NCI-H526 (cell line): ENCODE data around the gene RETREG2.
A peak's percentile ranks its signal among the peaks of the same experiment; 100 is the strongest.

Experiments used
- DNase-seq, 2 experiments: peaks; one replicate each; lab custom pipeline; 2025; lab: John Stamatoyannopoulos, UW

The RETREG2 gene

DNA sequence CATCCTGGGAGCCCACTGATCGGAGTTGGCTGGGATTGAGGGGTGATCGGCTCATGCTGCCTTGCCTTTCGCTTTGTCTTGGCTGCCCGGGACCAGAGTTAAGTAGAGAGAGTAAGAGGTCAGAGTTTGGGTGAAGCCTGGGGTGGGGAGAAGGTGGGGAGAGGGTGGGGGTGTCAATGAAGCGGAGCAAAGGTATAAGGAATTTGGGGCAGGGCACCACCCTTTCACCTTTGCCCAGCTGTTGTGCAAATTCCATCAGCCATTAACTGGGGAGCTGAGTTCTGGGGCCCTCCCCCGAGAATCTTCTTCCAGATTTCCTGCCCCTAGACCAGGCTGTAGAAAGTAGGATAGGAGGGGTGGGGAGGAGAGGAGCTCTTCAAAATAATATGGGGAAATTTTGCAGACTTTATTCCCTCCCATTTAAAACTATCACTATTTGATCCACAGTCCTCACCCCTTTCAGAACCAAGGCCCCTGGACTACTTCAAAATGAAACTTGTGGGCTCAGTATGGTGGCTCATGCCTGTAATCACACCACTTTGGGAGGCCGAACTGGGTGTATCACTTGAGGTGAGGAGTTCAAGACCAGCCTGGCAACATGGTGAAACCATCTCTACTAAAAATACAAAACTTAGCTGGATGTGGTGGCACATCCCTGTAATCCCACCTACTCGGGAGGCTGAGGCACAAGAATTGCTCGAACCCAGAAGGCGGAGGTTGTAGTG is 8.0 kb upstream of the RETREG2 start, which contains the start of gene SLC23A3:
Gene SLC23A3, minus strand, starts transcription at position 100 of the 725 bp plus-strand sequence. Its CDS starts 45 bp downstream, at position 55.
- DNase-seq, result no peak

DNA sequence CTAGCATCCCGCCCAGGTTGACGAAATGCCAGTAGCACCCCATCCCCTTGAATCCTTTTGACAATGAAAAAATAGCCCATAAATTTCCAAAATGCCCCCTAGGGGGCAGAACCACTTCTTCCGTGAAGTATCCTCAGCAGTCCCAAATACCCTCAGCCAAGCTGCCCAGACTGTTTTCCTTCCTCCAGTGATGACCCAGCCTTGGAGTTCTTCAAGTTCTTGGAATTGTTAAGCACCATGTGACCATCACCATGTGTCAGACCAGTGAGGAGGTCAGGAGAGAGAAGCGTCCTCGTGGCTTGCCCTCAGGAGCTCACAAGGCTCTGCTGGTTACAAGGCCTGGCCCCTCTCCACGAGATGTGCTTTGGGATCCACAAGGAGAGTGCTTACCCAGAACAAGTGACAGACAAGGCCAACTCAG is 6.8 kb upstream of the RETREG2 start:
- DNase-seq, result peak; percentile 23 to 57

DNA sequence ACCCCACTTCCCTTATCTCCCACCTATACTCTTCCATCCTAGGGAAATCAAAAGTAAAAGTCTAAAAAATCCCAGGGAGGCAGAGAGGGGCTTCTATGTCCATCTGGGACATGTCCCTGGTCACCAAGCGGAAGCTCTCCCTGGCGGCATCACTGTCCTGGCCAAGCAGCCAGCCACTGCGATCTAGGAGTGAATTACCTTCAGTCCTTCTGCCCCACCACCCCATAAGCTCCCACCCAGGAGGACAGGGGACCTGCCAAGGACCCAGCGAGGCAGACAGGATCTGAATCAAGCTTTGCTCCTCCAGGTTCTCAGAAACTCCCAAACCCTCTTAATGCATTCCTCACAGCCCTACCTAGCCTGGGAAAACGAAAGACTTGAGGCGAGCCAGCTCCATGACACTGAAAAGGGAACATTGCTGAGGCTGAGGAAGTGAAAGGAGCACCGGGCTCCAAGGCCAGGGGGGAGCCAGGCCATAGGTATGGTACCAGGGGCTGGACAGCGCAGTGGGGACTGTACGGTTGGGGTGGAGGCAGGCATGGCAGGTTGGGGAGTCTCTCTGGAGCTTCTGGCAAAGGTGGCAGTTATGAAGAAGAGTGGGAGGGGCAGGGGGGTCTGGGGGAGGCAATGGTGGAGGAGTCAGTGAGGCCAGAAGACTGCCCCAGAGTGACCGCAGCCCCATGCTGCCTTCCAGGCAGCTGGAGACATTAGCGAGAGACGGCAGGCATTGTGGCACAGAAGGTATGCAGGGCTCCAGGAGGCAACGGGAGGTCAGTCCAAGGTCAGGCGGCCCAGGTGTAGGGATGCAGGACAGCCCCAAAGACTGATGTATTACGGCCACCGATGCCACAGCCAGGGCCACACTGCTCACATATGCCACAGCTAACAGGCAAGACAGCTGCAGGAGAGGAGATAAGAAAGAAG is 5.6 kb upstream of the RETREG2 start:
- no peak for DNase-seq

DNA sequence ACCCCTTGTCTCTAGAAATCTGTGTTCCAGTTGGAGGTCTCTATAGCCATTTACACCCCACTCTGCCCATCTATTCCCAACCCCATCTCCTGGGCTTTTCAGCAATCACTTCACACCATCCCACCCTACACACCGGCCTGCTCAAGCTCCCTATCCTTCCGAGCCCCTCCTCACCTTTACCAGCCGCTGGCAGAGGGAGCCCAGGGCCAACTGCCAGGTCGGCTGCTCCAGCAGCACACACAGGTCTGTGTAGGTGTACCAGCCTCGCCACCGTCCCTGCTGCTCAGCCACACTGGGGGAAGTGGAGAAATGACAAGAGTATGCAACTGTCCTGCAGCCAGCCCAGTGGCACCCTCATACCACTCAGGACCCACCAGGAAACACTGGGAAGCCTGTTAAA is 4.9 kb upstream of the RETREG2 start:
- DNase-seq, result no peak

DNA sequence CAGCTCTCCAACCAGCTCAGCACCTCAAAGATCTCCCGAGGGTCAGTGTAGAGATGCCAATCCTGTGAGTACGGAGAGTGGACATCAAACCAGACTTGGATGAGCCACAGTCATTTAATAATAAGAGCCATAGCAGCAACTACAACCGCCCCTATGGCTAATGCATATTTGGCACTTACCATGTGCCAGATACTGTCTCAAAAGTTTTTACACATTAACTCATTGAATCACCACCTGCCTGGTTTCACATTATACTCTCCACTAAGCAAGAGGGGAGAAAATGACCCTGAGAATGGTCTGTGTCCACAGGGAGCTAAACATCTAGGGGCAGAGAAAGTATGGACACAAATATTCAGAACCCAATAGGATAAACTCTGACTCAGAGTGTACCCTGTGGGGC is 3.9 kb upstream of the RETREG2 start:
- no peak for DNase-seq

DNA sequence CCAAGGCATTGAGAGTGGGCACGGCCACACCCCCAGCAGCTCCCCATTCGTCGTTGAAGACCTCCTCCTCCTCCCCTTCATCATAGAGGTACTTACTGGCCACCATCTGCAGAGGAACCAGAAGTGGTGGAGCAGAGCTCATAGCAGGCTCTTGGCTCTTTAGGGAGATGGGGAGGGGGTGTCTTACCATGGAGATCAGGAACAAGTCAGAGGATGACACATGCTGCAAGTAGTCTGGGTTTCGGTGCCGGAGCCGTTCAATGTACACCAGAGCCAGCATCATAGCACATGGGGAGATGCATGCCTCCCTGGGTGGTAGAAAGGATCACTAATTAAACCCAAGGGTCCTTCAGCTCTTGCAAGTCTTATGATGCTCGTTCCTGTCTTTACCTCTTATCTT is 3.3 kb upstream of the RETREG2 start:
- DNase-seq, result no peak

DNA sequence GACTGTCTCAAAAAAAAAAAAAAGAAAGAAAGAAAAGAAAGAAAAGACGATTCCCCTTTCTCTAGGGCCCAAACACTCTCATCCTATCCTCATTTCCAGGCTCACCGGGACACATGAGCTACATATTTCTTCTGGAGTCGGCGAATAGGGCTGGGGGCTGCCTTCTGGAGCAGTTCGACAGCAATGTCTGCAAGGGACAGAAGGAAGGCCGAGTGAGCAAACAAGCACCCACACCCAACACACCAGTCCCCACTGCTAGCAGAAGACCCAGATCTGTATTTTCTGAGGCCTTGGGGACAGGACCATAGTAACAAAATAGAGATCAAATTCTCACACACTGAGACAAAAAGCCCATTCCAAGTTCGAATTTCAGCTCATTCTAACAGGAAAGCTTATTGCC is 2.6 kb upstream of the RETREG2 start:
- DNase-seq, result no peak

DNA sequence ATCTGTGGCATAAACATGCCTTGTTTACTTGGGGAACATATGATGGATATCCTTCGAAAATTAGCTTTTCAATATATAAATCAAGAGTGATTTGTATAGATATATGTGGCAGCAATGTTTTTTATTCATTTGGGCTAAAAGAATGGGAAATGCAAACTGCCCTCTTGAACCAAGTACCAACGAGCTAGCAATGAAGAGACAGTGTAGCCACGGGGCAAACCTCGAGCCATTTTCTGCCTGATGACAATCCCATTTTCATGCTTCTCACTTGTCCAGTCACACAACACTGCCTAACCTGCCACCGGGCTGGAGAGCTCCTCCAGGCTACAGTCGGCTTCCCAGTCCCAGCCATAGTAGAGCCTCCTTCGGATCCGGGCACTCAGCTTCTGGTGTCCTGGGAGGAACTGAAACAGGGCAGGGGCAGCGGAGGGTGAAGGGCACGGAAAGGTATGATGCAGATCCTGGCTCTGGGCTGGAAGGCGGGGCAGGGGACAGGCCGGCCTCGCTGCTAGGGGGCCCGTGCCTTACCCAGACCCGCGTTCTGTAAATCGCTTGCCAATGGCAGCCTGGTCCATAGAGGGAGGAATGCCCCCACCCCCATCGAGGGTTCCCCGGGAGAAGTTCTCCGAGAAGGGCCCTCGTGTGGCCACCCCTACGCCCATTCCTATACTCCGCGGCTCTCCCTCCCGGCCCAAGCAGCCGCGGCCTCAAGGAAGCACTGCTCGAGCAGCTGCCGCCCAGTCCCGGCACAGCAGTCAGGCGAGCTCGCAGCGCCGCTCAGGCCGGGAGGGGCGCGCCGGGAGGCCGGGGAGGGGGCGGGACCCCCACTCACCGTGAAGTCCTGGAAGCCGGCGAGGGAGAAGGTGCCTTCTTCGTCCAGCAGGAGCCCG is 1.9 kb upstream of the RETREG2 start:
- DNase-seq, result peak; percentile 46 to 84

DNA sequence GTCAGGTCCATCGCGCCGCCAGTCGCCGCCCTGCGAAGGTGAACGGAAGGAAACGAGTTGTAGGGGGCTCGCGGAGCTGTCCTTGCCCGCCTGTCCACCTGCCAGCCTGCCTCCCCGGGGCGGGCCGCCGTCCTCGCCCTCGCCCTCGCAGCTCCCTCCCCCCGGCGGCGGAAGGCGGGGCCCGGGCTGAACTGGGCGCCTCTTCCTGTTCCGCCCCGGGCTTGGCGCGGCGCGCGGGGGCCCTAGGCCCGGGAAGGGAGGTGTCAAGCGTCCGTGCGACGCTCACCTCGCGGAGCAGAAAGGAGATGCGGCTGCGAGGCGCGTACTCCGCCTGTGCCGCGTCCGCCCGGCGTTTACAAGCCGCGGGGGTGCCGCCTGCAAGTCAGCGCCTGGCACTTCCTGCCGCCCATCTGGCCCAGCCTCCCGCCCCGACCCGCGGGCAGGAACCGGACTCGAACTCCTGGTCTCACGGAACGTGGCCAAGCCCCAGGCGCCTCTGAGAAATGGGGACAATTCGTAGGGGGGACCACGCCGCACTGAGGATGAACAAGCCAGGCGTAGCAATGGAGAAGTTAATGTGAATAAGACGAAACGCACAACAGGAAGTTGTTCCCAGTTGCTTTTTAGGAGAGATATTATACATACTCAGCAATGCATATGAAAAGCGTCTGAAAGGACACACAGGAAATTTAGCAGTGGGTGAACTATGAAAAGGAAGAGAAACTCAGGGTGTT is 1.1 kb upstream of the RETREG2 start, which contains the start of gene CNPPD1:
Gene CNPPD1, minus strand, starts transcription at position 108 of the 734 bp plus-strand sequence. Its CDS starts 97 bp downstream, at position 11.
- DNase-seq, result peak; percentile 48 to 91

DNA sequence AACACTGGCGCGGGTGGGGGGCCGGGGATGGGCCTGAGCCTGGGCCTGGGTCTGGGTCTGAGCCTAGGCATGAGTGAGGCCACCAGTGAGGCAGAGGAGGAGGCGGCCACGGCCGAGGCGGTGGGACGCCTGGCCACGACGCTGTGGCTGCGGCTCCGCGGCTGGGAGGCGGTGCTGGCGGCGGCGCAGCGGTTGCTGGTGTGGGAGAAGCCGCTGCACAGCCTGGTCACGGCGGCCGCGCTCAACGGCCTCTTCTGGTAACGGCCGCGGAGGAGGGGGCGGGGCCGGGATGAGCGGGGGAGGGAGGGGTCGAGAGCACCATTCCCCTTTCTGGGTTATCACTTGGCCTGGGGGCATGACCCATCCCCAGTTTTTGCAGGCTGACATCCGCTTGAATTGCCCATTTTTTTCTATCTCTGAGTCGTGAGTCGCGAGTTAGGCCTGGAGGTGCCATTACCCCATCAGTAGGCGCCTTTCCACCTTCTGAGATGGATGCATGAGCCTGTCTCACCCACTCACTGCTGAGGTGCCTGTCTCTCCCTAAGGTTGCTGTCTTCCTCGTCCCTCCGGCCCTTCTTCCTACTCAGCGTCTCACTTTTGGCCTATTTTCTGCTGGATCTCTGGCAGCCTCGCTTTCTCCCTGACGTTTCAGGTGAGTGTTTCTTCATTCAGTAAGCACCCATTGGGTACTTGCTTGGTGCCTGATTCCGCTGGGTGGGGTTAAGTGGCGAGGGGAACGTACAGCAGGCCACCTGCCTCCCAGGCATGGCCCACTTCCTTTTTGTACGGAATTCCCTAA is 501 bp downstream of the RETREG2 start:
- peak in 1 of 2 experiments; percentile 75 for DNase-seq

DNA sequence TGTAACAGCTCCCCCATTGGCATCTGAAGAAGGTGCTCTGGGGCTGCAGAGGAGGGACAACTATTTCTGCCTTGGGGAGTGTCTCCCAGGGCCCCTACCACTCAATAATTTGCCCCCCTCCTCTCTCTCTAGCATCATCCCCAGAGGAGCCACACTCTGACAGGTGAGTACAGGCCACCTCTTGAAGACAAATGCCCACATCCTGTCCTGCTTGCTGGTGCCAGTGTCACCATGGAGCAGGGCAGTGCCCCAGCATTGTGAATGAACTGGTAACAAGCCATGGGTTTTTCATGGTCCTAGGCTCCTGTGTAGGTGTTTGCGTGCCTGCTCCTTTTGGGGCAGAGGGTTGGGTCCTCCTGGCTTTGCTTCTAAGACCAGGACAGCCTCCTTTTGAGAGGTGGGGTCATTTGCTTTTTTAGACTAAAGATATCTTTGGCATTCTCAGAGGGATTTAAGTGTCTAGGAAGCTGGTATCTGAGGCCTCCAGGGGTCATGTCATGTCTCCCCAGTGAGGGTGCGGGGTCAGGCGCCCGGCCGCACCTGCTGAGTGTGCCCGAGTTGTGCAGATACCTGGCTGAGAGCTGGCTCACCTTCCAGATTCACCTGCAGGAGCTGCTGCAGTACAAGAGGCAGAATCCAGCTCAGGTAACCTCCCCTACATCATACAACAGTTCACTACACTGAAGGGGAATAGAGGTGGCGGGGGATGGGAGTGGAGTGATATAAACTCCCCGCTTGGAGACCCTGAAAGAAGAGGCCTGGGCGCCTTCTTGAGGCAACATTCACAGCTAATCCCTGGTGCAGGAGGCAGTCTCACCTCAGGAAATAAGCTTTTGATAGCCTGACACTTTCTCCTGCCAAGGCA is 1.8 kb downstream of the RETREG2 start:
- no peak for DNase-seq

DNA sequence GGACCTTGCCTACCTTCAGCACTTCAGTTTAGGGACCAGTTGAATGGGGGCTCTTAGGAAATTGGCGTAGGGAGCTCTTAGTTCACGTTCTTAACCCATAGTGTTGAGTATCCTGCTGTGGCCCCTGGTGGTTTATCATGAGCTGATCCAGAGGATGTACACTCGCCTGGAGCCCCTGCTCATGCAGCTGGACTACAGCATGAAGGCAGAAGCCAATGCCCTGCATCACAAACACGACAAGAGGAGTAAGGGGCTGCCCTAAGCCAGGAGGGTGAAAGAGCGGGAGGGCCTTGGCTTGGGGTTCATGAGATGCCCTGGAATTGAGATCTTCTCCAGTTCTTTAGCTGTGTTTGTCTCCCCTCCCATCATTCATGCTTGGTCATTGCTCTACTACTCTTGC is 2.9 kb downstream of the RETREG2 start:
- DNase-seq, result no peak

DNA sequence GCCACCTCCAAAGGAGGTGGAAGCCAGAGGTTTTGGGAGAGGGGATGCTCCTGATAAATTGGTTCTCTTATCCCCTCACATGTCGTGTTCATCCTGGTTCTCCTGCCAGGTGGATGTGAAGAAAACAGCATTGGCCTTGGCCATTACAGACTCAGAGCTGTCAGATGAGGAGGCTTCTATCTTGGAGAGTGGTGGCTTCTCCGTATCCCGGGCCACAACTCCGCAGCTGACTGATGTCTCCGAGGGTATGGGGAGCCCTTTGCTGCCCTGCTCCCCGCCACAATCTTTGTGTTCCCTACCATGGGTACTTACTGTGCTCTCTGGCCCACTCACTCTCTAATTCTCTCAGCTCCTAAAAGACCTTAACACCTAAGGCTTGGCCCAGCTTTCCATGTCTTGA is 3.5 kb downstream of the RETREG2 start:
- no peak for DNase-seq

DNA sequence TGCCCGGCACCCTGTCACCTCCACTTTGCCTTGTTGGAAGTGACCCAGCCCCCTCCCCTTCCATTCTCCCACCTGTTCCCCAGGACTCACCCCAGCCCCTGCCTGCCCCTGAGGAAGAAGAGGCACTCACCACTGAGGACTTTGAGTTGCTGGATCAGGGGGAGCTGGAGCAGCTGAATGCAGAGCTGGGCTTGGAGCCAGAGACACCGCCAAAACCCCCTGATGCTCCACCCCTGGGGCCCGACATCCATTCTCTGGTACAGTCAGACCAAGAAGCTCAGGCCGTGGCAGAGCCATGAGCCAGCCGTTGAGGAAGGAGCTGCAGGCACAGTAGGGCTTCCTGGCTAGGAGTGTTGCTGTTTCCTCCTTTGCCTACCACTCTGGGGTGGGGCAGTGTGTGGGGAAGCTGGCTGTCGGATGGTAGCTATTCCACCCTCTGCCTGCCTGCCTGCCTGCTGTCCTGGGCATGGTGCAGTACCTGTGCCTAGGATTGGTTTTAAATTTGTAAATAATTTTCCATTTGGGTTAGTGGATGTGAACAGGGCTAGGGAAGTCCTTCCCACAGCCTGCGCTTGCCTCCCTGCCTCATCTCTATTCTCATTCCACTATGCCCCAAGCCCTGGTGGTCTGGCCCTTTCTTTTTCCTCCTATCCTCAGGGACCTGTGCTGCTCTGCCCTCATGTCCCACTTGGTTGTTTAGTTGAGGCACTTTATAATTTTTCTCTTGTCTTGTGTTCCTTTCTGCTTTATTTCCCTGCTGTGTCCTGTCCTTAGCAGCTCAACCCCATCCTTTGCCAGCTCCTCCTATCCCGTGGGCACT is 4.5 kb downstream of the RETREG2 start:
- no peak for DNase-seq

DNA sequence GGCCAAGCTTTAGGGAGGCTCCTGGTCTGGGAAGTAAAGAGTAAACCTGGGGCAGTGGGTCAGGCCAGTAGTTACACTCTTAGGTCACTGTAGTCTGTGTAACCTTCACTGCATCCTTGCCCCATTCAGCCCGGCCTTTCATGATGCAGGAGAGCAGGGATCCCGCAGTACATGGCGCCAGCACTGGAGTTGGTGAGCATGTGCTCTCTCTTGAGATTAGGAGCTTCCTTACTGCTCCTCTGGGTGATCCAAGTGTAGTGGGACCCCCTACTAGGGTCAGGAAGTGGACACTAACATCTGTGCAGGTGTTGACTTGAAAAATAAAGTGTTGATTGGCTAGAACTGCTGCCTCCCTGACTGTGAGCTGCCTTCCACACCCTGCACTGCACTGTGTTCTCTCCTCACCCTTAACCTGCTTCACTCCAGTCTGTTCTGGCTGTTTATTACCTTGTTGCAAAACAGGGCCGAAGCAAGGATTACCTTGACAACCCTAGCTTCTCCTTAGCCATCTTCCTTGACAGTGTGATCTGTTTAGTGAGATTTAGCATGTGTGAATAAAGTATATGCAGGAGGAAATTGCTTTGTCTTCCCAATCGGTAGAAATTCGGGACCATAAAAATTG is 5.2 kb downstream of the RETREG2 start:
- DNase-seq, result no peak

DNA sequence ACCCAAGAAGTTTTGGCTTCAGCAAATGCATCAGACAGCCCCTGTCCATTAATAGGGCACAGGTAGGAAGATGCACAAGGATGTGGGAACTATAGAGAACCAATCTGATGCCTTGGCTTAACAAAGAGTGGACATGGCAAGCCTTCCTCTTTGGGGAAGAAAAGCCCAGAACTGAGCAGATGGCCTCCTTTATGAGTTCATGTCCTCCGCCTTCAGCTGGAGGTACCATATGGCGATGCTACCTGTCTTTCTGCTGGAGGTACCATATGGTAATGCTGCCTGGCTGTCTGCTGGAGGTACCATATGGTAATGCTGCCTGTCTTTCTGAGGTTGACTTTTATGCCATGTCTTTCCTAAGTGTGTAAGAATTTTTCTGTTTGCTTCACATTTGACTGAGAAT is 6.0 kb downstream of the RETREG2 start:
- no peak for DNase-seq

DNA sequence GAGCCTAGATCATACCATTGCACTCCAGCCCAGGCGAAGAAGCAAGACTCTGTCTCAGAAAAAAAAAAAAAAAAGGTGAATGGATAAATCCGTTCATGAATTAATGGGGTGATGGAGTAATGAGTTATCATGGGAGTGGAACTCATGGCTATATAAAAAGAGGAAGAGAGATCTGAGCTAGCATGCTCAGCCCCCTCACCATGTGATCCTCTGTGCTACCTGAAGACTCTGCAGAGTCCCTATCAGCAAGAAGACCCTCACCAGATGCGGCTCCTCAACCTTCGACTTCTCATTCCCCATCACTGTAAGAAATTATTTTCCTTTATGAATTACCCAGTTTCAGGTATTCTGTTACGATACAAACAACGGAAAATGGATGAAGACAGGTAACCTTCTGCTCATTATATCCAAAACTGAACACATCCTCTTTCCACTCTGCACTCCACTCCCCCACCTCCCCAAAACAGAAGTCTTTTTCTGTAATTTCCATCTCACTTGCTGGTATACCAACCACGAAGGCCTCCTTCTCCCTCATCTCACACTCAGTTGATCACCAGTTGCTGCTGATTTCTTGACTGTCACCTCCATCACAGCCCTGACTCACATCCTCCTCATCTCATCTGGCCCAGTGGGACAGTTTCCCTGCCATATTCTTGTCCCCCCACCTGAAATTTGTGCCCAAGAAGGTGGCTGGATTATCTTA is 8.8 kb downstream of the RETREG2 start:
- DNase-seq, result no peak
